Measurements from ENCODE around the gene ZNF296.

Gene ZNF296

DNA sequence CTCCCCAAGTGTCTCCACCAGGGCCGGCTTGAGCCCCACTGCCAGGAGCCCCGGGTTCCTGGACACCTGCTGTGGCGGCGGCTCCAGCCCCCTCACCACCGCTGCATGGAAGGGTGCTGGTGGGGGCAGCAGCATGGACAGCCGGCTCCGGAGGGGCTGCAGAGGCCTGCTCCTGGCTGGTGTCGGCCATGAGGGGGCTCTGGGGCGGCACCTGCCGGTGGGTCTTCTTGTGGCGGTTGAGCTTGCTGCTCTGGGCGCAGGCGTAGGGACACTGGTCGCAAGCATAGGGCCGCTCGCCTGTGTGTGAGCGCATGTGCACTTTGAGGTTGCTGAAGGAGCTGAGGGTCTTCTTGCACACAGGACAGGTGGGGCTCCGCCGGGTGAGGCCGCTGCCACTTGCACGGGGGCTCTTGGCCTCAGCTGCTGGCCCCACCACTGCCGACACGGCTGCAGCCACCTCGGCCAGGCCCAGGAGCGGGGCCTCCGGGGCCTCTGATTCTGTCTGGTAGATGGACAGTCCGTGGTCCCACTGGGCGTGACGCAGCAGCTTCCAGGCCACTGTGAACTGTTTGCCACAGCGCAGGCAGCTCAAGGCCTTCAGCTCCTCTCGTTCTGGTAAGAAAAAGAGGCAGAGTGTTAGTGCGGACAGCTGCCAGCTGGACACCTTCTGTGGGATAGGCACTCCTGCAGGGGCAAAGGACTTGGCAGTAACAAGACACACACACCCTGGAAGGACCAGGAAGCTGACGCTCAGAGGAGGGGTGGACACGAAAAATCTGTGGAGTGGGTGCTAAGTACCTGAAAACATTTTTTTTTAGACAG is 4.1 kb downstream of the ZNF296 start:
- Histone ChIP-seq H3K27me3 (replicated peaks; ENCODE audit: insufficient read depth, low read length) (no peaks in the 10 kb centered on the region), H3K4me1 (ENCODE audit: low read length) (peaks cover 13% of the 10 kb centered on the region), H2AFZ (ENCODE audit: low read length) (no peak overlapping the region), H3K9me3 (replicated peaks; ENCODE audit: insufficient read depth, low read length) (no peaks in the 10 kb centered on the region), H3K9ac (ENCODE audit: low read length) (no peak overlapping the region), H4K20me1 (ENCODE audit: insufficient read depth, low read length) (peaks cover 18% of the 10 kb centered on the region; the same call in 1 of the 2 replicates), H3K4me3 (ENCODE audit: low read length) (no peak overlapping the region), H3K9me2 (replicated peaks; ENCODE audit: insufficient read depth, low read length) (no peaks in the 10 kb centered on the region), H3F3A (ENCODE audit: insufficient read depth, low read length) (peaks cover 36% of the 10 kb centered on the region), H3K36me3 (replicated peaks; ENCODE audit: insufficient read depth, low read length) (peaks cover 10% of the 10 kb centered on the region), H3K79me2 (ENCODE audit: low read length) (peaks cover 53% of the 10 kb centered on the region), H3K4me2 (ENCODE audit: low read depth, low read length) (no peak overlapping the region), H3K27ac (ENCODE audit: low read length) (no peak overlapping the region)
- DNase-seq, result no peak
- TF ChIP-seq EZH2phosphoT487 (IDR thresholded peaks at IDR 0.05; ENCODE audit: low read length), result no peak
- TF ChIP-seq EZH2 (optimal IDR thresholded peaks at IDR 0.05; ENCODE audit: low read depth, low read length), result no peak
- TF ChIP-seq, protein P1, sequence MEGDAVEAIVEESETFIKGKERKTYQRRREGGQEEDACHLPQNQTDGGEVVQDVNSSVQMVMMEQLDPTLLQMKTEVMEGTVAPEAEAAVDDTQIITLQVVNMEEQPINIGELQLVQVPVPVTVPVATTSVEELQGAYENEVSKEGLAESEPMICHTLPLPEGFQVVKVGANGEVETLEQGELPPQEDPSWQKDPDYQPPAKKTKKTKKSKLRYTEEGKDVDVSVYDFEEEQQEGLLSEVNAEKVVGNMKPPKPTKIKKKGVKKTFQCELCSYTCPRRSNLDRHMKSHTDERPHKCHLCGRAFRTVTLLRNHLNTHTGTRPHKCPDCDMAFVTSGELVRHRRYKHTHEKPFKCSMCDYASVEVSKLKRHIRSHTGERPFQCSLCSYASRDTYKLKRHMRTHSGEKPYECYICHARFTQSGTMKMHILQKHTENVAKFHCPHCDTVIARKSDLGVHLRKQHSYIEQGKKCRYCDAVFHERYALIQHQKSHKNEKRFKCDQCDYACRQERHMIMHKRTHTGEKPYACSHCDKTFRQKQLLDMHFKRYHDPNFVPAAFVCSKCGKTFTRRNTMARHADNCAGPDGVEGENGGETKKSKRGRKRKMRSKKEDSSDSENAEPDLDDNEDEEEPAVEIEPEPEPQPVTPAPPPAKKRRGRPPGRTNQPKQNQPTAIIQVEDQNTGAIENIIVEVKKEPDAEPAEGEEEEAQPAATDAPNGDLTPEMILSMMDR (IDR thresholded peaks at IDR 0.05; ENCODE audit: low read length), result no peak

DNA sequence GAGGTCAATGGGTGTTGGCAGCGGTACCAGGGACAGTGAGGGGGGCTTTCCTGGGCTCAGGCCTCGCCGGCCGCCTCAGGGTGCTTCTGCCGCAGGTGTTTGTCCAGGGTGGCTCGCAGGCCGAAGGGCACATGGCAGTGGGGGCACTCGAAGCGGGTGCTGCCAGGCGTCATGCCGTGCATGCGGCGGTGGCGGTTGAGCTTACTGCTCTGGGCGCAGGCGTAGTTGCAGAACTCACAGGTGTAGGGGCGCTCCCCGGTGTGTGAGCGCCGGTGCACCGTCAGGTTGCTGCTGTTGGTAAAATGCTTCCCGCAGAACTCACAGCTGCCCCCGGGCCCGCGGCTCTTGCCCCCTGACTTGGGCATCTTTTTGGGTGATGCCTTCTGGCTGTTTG is 4.7 kb downstream of the ZNF296 start:
- Histone ChIP-seq H3K4me2 (ENCODE audit: low read depth, low read length) (no peak overlapping the region), H3K36me3 (replicated peaks; ENCODE audit: insufficient read depth, low read length) (peaks cover 10% of the 10 kb centered on the region)

DNA sequence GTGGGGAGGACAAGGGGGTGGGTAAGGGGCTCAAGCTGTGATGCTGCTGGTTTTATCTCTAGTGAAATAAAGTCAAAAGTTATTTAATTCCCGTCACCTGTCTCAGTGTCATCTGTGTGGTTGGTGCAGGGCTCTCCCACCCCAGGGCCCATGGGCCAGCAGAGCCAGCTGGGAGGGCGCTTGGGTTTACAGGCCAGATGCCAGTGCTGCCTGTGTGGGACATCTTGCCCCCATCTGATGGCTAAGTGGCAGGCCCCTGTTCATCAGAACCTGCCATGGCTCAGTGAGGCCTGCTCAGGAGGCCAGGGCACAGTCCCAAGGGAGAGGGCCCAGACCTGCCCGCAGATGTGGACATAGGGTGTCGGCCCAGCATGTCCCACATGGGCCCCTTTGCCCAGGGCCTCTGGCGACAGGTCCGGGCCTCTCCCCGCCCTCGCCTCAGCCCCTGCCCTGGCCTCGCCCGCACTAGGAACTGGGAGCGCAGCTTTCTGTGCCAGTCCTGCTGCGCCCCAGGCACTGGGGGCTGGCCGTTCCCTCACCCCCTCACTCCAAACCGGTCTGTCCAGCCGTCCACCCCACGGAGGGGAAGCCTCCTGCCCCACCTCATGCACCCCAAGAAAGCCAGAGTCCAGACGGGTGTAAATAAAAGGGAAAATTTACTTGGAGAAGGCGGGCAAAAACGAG is 5.3 kb downstream of the ZNF296 start:
- peaks cover 10% of the 10 kb centered on the region for H3K36me3 ChIP-seq (replicated peaks; ENCODE audit: insufficient read depth, low read length)
- H3K79me2 ChIP-seq (ENCODE audit: low read length), result peaks cover 57% of the 10 kb centered on the region
- H3F3A ChIP-seq (ENCODE audit: insufficient read depth, low read length), result peaks cover 29% of the 10 kb centered on the region
- H3K9me3 ChIP-seq (replicated peaks; ENCODE audit: insufficient read depth, low read length), result no peaks in the 10 kb centered on the region
- no peak overlapping the region for H3K4me3 ChIP-seq (ENCODE audit: low read length)
- H3K4me2 ChIP-seq (ENCODE audit: low read depth, low read length), result no peak overlapping the region
- DNase-seq, result no peak
- no peaks in the 10 kb centered on the region for H3K27me3 ChIP-seq (replicated peaks; ENCODE audit: insufficient read depth, low read length)
- H3K9ac ChIP-seq (ENCODE audit: low read length), result no peak overlapping the region
- peaks cover 6% of the 10 kb centered on the region for H3K4me1 ChIP-seq (ENCODE audit: low read length)
- H4K20me1 ChIP-seq (ENCODE audit: insufficient read depth, low read length), result peaks cover 18% of the 10 kb centered on the region; the same call in 1 of the 2 replicates
- no peak overlapping the region for H3K27ac ChIP-seq (ENCODE audit: low read length)
- no peaks in the 10 kb centered on the region for H3K9me2 ChIP-seq (replicated peaks; ENCODE audit: insufficient read depth, low read length)
- no peak for TF ChIP-seq EZH2 (optimal IDR thresholded peaks at IDR 0.05; ENCODE audit: low read depth, low read length)
- no peak for TF ChIP-seq EZH2phosphoT487 (IDR thresholded peaks at IDR 0.05; ENCODE audit: low read length)
- TF ChIP-seq, protein P1 (IDR thresholded peaks at IDR 0.05; ENCODE audit: low read length), result no peak
- no peak overlapping the region for H2AFZ ChIP-seq (ENCODE audit: low read length)

More for the DNA sequence above, 4.7 kb downstream of the ZNF296 start:
- Histone ChIP-seq H3K27ac (ENCODE audit: low read length) (no peak overlapping the region), H3K27me3 (replicated peaks; ENCODE audit: insufficient read depth, low read length) (no peaks in the 10 kb centered on the region), H3K4me3 (ENCODE audit: low read length) (no peak overlapping the region), H2AFZ (ENCODE audit: low read length) (no peak overlapping the region), H3F3A (ENCODE audit: insufficient read depth, low read length) (peaks cover 31% of the 10 kb centered on the region), H4K20me1 (ENCODE audit: insufficient read depth, low read length) (peaks cover 18% of the 10 kb centered on the region; the same call in 1 of the 2 replicates), H3K79me2 (ENCODE audit: low read length) (peaks cover 58% of the 10 kb centered on the region), H3K9me3 (replicated peaks; ENCODE audit: insufficient read depth, low read length) (no peaks in the 10 kb centered on the region), H3K9me2 (replicated peaks; ENCODE audit: insufficient read depth, low read length) (no peaks in the 10 kb centered on the region), H3K9ac (ENCODE audit: low read length) (no peak overlapping the region), H3K4me1 (ENCODE audit: low read length) (peaks cover 7% of the 10 kb centered on the region)
- TF ChIP-seq EZH2 (optimal IDR thresholded peaks at IDR 0.05; ENCODE audit: low read depth, low read length) (no peak), EZH2phosphoT487 (IDR thresholded peaks at IDR 0.05; ENCODE audit: low read length) (no peak)
- TF ChIP-seq, protein P1 (IDR thresholded peaks at IDR 0.05; ENCODE audit: low read length), result no peak
- no peak for DNase-seq

Measured in MM.1S (cell line).